Kidney epithelial cell (primary cell): ENCODE data around the gene KRTAP4-3. TPM values are rescaled to one million over a fixed set of nuclear protein-coding genes. Genes with fewer than 3 reads are reported as not detected.
"Not testable (repeated sequence)": the region's sequence is repeated elsewhere in the genome, so short reads cannot be mapped to it uniquely, and the experiment has no call there.

Experiments used
- DNase-seq: peaks from one replicate; pipeline ENCODE4 v3.0.0-alpha.2; 2010; ENCODE audit warnings: low read depth
- H3K27me3 ChIP-seq: 2 replicates; pipeline ENCODE4 v1.6.0; 2011; ENCODE audit warnings: low read length; ENCODE audit not compliant: control insufficient read depth, insufficient read depth
- H3K36me3 ChIP-seq: 2 replicates; pipeline ENCODE4 v1.5.1; 2011; ENCODE audit warnings: low read length; ENCODE audit not compliant: control insufficient read depth, insufficient read depth
- H3K4me3 ChIP-seq: 2 replicates; pipeline ENCODE4 v1.5.1; 2011; ENCODE audit warnings: low read depth, mild to moderate bottlenecking, control low read depth, low read length
- CTCF ChIP-seq: IDR thresholded peaks from 2 replicates; pipeline ENCODE4 v1.5.1; 2011; ENCODE audit warnings: mild to moderate bottlenecking, moderate library complexity, low read length, control low read depth, inconsistent platforms; ENCODE audit not compliant: insufficient read depth, poor library complexity, severe bottlenecking
- total RNA-seq: library from RNA; depleted of rRNA; stranded (reverse); fragments of >200 nt; gene quantifications from 2 replicates; pipeline ENCODE4 v1.2.3, GENCODE V29; 2015

The KRTAP4-3 gene
- total RNA-seq, 1 donor from 2014 or later: not detected

GRCh38 chr17:41121742-41122141 lies 46.3 kb downstream of the KRTAP4-3 start:
- DNase-seq: no peak
- TF ChIP-seq CTCF: no peak
- no peaks in the 10 kb centered on the region for H3K27me3 ChIP-seq
- no peak overlapping the region for H3K4me3 ChIP-seq
- H3K36me3 ChIP-seq: no peaks in the 10 kb centered on the region

GRCh38 chr17:41119696-41120690 lies 48.0 kb downstream of the KRTAP4-3 start:
- H3K36me3 ChIP-seq, H3K27me3 ChIP-seq, H3K4me3 ChIP-seq, DNase-seq: not testable (repeated sequence)

- no peak for TF ChIP-seq CTCF
- H3K36me3 ChIP-seq: no peaks in the 10 kb centered on the region
- DNase-seq: no peak
- no peaks in the 10 kb centered on the region for H3K27me3 ChIP-seq
- no peak overlapping the region for H3K4me3 ChIP-seq
Observed at GRCh38 chr17:41118721-41119120, 49.3 kb downstream of the KRTAP4-3 start.

GRCh38 chr17:41117846-41118386 lies 50.1 kb downstream of the KRTAP4-3 start, which contains the start of gene KRTAP4-11:
TSS of gene KRTAP4-11 (minus strand) at chr17:41118373. CDS start at chr17:41118315, 58 bp downstream.
- not testable (repeated sequence) for DNase-seq, H3K27me3 ChIP-seq, H3K36me3 ChIP-seq, H3K4me3 ChIP-seq

Other genes with a start within 250 kb of the KRTAP4-3 start
- gene KRT23, start 230.6 kb downstream of the KRTAP4-3 start, total RNA-seq: 24.2 and 25.9 TPM in 2 replicates
- gene KRT39, start 201.3 kb downstream of the KRTAP4-3 start, total RNA-seq: not detected in 2 replicates
- gene KRT40, start 183.9 kb downstream of the KRTAP4-3 start, total RNA-seq: not detected in 2 replicates
- not detected in 2 replicates for gene KRTAP3-3, start 174.1 kb downstream of the KRTAP4-3 start, total RNA-seq
- gene KRTAP3-2, start 168.3 kb downstream of the KRTAP4-3 start, total RNA-seq: not detected in 2 replicates
- gene KRTAP3-1, start 159.1 kb downstream of the KRTAP4-3 start, total RNA-seq: not detected in 2 replicates
- gene KRTAP1-5, start 141.0 kb downstream of the KRTAP4-3 start, total RNA-seq: not detected in 2 replicates
- gene KRTAP1-4, start 138.0 kb downstream of the KRTAP4-3 start, total RNA-seq: not detected in 2 replicates
- not detected in 2 replicates for gene KRTAP1-3, start 133.3 kb downstream of the KRTAP4-3 start, total RNA-seq
- not detected in 2 replicates for gene KRTAP1-1, start 126.8 kb downstream of the KRTAP4-3 start, total RNA-seq
- not detected in 2 replicates for gene KRTAP2-1, start 120.9 kb downstream of the KRTAP4-3 start, total RNA-seq
- not detected in 2 replicates for gene KRTAP2-2, start 113.0 kb downstream of the KRTAP4-3 start, total RNA-seq
- gene KRTAP2-3, start 108.1 kb downstream of the KRTAP4-3 start, total RNA-seq: 4.3 and 5.2 TPM in 2 replicates
- gene KRTAP2-4, start 102.3 kb downstream of the KRTAP4-3 start, total RNA-seq: not detected in 2 replicates
- gene KRTAP4-7, start 84.1 kb downstream of the KRTAP4-3 start, total RNA-seq: not detected in 2 replicates
- gene KRTAP4-8, start 70.1 kb downstream of the KRTAP4-3 start, total RNA-seq: not detected in 2 replicates
- gene KRTAP4-16, start 66.0 kb downstream of the KRTAP4-3 start, total RNA-seq: not detected in 2 replicates
- not detected in 2 replicates for gene KRTAP4-9, start 62.8 kb downstream of the KRTAP4-3 start, total RNA-seq
- gene KRTAP4-11, start 49.8 kb downstream of the KRTAP4-3 start, total RNA-seq: not detected in 2 replicates
- not detected in 2 replicates for gene KRTAP4-12, start 44.0 kb downstream of the KRTAP4-3 start, total RNA-seq
- not detected in 2 replicates for gene KRTAP4-6, start 27.7 kb downstream of the KRTAP4-3 start, total RNA-seq
- gene KRTAP4-5, start 18.4 kb downstream of the KRTAP4-3 start, total RNA-seq: not detected in 2 replicates
- not detected in 2 replicates for gene KRTAP4-4, start 7.5 kb downstream of the KRTAP4-3 start, total RNA-seq
- not detected in 2 replicates for gene KRTAP4-2, start 10.0 kb upstream of the KRTAP4-3 start, total RNA-seq
- not detected in 2 replicates for gene KRTAP4-1, start 16.7 kb upstream of the KRTAP4-3 start, total RNA-seq
- not detected in 2 replicates for gene KRTAP9-1, start 21.7 kb upstream of the KRTAP4-3 start, total RNA-seq
- not detected in 2 replicates for gene KRTAP9-2, start 58.4 kb upstream of the KRTAP4-3 start, total RNA-seq
- not detected in 2 replicates for gene KRTAP9-3, start 64.2 kb upstream of the KRTAP4-3 start, total RNA-seq
- not detected in 2 replicates for gene KRTAP9-8, start 69.8 kb upstream of the KRTAP4-3 start, total RNA-seq
- not detected in 2 replicates for gene KRTAP9-4, start 81.5 kb upstream of the KRTAP4-3 start, total RNA-seq
- not detected in 2 replicates for gene KRTAP9-9, start 87.2 kb upstream of the KRTAP4-3 start, total RNA-seq
- gene KRTAP9-6, start 97.2 kb upstream of the KRTAP4-3 start, total RNA-seq: not detected in 2 replicates
- not detected in 2 replicates for gene KRTAP9-7, start 107.5 kb upstream of the KRTAP4-3 start, total RNA-seq
- gene KRTAP29-1, start 134.6 kb upstream of the KRTAP4-3 start, total RNA-seq: not detected in 2 replicates
- not detected in 2 replicates for gene KRTAP16-1, start 141.1 kb upstream of the KRTAP4-3 start, total RNA-seq
- not detected in 2 replicates for gene KRTAP17-1, start 147.5 kb upstream of the KRTAP4-3 start, total RNA-seq
- not detected in 2 replicates for gene KRT33A, start 182.6 kb upstream of the KRTAP4-3 start, total RNA-seq
- gene KRT33B, start 201.6 kb upstream of the KRTAP4-3 start, total RNA-seq: 0.17 TPM in 1 of 2 replicates, not detected in the other
- gene KRT34, start 214.1 kb upstream of the KRTAP4-3 start, total RNA-seq: 2.5 and 5.5 TPM in 2 replicates
- not detected in 2 replicates for gene KRT31, start 229.4 kb upstream of the KRTAP4-3 start, total RNA-seq